ENCODE results near the gene PLXDC1.

DNA sequence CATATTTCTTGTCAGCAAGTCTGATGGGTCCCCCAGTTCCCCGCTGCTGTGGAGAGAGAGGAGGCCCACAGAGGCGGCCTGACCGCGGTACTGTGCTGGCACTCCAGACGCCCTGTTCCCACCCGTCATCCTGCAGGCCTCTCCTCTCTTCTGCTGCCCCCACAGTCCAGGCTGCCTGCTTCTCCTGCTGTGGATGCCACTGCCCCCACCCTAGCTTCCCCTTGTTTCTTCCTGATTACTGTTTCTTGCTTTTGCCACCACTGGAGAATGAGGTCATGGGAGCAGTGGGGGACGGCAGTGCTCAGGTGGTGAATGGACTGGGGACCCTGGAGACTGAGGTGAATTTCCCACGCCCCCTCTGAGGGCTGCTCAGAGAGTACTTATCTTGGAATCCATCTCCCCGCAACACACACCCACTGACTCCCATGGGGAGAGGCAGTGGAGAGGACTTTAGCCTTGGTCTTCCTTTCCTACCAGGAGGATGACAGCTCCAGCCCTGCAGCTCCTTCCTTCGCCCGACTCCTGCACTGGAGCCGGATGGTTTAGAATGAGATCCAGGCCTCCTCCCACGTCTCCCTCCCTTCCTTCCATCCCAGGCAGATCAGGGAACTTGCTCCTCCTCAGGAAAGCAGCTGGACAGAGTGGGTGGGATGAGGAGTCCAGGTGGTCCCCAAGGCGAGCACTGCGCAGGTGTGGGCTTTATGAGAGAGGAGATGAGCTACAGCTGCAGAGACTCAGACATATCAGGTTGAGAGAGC, 60.4 kb downstream of the PLXDC1 start:
- TF ChIP-seq ISL2 (CRISPR knock-in tag; IDR thresholded peaks at IDR 0.05) (no peak), NPAS2 (CRISPR knock-in tag; IDR thresholded peaks at IDR 0.05; ENCODE audit: borderline replicate concordance) (no peak), EP300 (IDR thresholded peaks at IDR 0.05; ENCODE audit: low read depth in 2 of 2, low read length in 2 of 2) (no peak), EP300 (CRISPR knock-in tag; IDR thresholded peaks at IDR 0.05; ENCODE audit: borderline replicate concordance) (no peak), ZNF660 (CRISPR knock-in tag; IDR thresholded peaks at IDR 0.05; ENCODE audit: borderline replicate concordance, low read depth) (no peak), ZBTB7A (CRISPR knock-in tag; IDR thresholded peaks at IDR 0.05) (no peak), TAF1 (CRISPR knock-in tag; IDR thresholded peaks at IDR 0.05) (no peak), MYNN (CRISPR knock-in tag; IDR thresholded peaks at IDR 0.05; ENCODE audit: low read depth) (no peak), RARG (CRISPR knock-in tag; IDR thresholded peaks at IDR 0.05; ENCODE audit: low read depth) (no peak), ZNF232 (CRISPR knock-in tag; IDR thresholded peaks at IDR 0.05; ENCODE audit: borderline replicate concordance) (no peak), NR2C2 (CRISPR knock-in tag; IDR thresholded peaks at IDR 0.05; ENCODE audit: borderline replicate concordance) (no peak)
- TF ChIP-seq, protein P1, sequence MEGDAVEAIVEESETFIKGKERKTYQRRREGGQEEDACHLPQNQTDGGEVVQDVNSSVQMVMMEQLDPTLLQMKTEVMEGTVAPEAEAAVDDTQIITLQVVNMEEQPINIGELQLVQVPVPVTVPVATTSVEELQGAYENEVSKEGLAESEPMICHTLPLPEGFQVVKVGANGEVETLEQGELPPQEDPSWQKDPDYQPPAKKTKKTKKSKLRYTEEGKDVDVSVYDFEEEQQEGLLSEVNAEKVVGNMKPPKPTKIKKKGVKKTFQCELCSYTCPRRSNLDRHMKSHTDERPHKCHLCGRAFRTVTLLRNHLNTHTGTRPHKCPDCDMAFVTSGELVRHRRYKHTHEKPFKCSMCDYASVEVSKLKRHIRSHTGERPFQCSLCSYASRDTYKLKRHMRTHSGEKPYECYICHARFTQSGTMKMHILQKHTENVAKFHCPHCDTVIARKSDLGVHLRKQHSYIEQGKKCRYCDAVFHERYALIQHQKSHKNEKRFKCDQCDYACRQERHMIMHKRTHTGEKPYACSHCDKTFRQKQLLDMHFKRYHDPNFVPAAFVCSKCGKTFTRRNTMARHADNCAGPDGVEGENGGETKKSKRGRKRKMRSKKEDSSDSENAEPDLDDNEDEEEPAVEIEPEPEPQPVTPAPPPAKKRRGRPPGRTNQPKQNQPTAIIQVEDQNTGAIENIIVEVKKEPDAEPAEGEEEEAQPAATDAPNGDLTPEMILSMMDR (CRISPR knock-in tag; IDR thresholded peaks at IDR 0.05), result no peak
- TF ChIP-seq, protein P2, sequence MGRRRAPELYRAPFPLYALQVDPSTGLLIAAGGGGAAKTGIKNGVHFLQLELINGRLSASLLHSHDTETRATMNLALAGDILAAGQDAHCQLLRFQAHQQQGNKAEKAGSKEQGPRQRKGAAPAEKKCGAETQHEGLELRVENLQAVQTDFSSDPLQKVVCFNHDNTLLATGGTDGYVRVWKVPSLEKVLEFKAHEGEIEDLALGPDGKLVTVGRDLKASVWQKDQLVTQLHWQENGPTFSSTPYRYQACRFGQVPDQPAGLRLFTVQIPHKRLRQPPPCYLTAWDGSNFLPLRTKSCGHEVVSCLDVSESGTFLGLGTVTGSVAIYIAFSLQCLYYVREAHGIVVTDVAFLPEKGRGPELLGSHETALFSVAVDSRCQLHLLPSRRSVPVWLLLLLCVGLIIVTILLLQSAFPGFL (CRISPR knock-in tag; IDR thresholded peaks at IDR 0.05), result no peak
- TF ChIP-seq, protein P3, sequence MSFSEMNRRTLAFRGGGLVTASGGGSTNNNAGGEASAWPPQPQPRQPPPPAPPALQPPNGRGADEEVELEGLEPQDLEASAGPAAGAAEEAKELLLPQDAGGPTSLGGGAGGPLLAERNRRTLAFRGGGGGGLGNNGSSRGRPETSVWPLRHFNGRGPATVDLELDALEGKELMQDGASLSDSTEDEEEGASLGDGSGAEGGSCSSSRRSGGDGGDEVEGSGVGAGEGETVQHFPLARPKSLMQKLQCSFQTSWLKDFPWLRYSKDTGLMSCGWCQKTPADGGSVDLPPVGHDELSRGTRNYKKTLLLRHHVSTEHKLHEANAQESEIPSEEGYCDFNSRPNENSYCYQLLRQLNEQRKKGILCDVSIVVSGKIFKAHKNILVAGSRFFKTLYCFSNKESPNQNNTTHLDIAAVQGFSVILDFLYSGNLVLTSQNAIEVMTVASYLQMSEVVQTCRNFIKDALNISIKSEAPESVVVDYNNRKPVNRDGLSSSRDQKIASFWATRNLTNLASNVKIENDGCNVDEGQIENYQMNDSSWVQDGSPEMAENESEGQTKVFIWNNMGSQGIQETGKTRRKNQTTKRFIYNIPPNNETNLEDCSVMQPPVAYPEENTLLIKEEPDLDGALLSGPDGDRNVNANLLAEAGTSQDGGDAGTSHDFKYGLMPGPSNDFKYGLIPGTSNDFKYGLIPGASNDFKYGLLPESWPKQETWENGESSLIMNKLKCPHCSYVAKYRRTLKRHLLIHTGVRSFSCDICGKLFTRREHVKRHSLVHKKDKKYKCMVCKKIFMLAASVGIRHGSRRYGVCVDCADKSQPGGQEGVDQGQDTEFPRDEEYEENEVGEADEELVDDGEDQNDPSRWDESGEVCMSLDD (CRISPR knock-in tag; IDR thresholded peaks at IDR 0.05; ENCODE audit: borderline replicate concordance), result no peak
- TF ChIP-seq, protein P4, sequence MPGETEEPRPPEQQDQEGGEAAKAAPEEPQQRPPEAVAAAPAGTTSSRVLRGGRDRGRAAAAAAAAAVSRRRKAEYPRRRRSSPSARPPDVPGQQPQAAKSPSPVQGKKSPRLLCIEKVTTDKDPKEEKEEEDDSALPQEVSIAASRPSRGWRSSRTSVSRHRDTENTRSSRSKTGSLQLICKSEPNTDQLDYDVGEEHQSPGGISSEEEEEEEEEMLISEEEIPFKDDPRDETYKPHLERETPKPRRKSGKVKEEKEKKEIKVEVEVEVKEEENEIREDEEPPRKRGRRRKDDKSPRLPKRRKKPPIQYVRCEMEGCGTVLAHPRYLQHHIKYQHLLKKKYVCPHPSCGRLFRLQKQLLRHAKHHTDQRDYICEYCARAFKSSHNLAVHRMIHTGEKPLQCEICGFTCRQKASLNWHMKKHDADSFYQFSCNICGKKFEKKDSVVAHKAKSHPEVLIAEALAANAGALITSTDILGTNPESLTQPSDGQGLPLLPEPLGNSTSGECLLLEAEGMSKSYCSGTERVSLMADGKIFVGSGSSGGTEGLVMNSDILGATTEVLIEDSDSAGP (CRISPR knock-in tag; IDR thresholded peaks at IDR 0.05; ENCODE audit: borderline replicate concordance), result no peak
